ENCODE measurements around the gene ITGA3.

The ITGA3 gene

DNA sequence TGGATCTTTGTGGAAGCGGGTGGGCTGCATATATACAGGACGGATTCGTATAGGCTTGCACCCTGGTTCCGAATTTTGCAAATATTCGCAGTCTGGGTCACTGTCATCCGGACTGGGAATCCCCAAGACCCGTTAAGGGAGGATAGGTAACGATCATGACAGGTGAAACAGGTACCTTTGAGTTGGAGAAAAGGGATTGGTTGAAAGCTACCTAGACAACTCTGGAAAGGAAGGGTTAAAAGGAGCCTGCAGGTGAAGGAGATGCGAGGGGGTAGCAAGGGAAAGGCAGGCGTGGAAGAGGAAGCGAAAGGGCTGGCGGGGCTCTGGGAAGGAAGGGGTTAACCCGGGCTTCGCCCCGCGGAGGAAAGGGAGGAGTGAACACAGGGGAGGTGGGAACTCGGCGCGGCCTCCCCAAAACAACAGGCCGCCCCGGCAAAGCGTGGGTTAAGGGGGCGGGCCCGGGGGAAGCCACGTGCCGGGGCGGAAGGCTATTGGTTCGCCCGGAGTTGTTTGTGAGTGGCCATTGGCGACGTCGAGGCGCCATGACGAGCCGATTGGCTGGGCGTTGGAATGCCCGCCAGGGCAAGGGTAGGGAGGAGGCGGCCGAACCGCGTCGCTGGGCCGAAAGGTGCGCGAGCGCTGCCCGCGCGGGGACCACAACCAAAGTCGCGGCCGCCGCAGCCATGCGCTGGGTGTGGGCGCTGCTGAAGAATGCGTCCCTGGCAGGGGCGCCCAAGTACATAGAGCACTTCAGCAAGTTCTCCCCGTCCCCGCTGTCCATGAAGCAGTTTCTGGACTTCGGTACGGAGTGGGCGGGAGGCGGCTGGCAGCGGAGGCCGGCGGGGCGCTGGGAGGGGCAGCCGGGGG is 39.1 kb downstream of the ITGA3 start, which contains the start of gene PDK2:
Gene PDK2, plus strand, starts transcription at position 599 of the 867 bp plus-strand sequence. Its CDS starts 85 bp downstream, at position 684.
- in situ Hi-C loops (cut with MboI; ENCODE audit: low pct_unique_long_range_greater_than_20kb, low sequenced_read_pairs, unreplicated experiment) = loop anchor here (5.0 kb wide), 1 partner anchor 68 kb away; no protein-coding TSS in a partner anchor
- no peak for TF ChIP-seq CTCF (IDR thresholded peaks at IDR 0.05; ENCODE audit: extremely low read depth, insufficient read depth, missing control alignments)
- DNase-seq (ENCODE audit: low spot score) = peak; percentile 99

DNA sequence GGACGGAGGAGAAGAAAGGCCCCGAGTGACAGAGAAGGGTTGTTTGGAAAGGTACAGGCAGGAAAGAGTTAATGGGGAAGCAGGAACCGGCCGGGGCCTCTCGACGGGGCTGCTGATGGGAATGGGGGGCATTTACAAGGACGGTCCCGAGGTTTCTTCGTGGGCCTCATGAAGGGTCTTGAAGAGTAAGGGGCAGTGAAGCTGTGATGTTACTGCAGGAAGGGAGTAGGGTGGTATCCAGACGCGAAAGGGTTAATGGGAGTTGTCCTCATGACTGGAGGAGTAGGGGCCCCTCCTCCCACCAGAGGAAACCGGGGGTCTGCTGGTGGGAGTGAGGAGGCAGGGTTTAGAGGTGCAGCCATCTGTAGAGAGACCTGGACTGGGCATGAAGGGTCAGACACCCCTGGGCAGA is 39.7 kb downstream of the ITGA3 start:
- peak; percentile 41 for DNase-seq (ENCODE audit: low spot score)
- no peak for TF ChIP-seq CTCF (IDR thresholded peaks at IDR 0.05; ENCODE audit: extremely low read depth, insufficient read depth, missing control alignments)
- in situ Hi-C loops (cut with MboI; ENCODE audit: low pct_unique_long_range_greater_than_20kb, low sequenced_read_pairs, unreplicated experiment) = no loop called here

- in situ Hi-C loops (cut with MboI; ENCODE audit: low pct_unique_long_range_greater_than_20kb, low sequenced_read_pairs, unreplicated experiment) = no loop called here
Measured at GRCh38 chr17:50096092-50096491, 40.2 kb downstream of the ITGA3 start.

GRCh38 chr17:50096758-50097157 is 40.8 kb downstream of the ITGA3 start:
- DNase-seq (ENCODE audit: low spot score) = no peak
- no peak for TF ChIP-seq CTCF (IDR thresholded peaks at IDR 0.05; ENCODE audit: extremely low read depth, insufficient read depth, missing control alignments)
- in situ Hi-C loops (cut with MboI; ENCODE audit: low pct_unique_long_range_greater_than_20kb, low sequenced_read_pairs, unreplicated experiment) = no loop called here

More at GRCh38 chr17:50096092-50096491, 40.2 kb downstream of the ITGA3 start:
- DNase-seq (ENCODE audit: low spot score) = no peak
- TF ChIP-seq CTCF (IDR thresholded peaks at IDR 0.05; ENCODE audit: extremely low read depth, insufficient read depth, missing control alignments) = no peak

GRCh38 chr17:50097455-50097854 is 41.5 kb downstream of the ITGA3 start:
- no peak for TF ChIP-seq CTCF (IDR thresholded peaks at IDR 0.05; ENCODE audit: extremely low read depth, insufficient read depth, missing control alignments)
- in situ Hi-C loops (cut with MboI; ENCODE audit: low pct_unique_long_range_greater_than_20kb, low sequenced_read_pairs, unreplicated experiment) = no loop called here
- DNase-seq (ENCODE audit: low spot score) = no peak

- no peak for TF ChIP-seq CTCF (IDR thresholded peaks at IDR 0.05; ENCODE audit: extremely low read depth, insufficient read depth, missing control alignments)
- in situ Hi-C loops (cut with MboI; ENCODE audit: low pct_unique_long_range_greater_than_20kb, low sequenced_read_pairs, unreplicated experiment) = no loop called here
- no peak for DNase-seq (ENCODE audit: low spot score)
Measured at GRCh38 chr17:50097926-50098325, 42.0 kb downstream of the ITGA3 start.
